Measurements from ENCODE around the gene FOXJ1.

DNA sequence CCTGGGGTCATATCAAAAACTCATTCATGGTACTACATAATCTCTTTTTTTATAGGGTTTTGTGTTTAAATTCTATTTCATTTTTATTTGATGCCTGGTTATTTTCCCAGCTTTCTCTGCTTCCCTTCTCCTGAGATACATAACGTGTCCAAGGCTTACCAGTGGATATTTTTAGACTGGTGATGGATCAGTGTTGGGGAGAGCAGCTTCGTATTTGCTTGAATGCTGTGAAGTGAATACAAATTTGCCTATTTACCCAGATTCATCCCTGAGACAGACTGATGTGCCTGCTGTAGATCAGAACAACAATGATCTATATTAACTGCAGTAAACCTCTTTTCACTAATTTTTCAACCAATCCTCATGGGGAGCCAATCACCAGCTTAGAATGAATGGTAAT is 43.2 kb upstream of the FOXJ1 start:
- TF ChIP-seq, protein P1, sequence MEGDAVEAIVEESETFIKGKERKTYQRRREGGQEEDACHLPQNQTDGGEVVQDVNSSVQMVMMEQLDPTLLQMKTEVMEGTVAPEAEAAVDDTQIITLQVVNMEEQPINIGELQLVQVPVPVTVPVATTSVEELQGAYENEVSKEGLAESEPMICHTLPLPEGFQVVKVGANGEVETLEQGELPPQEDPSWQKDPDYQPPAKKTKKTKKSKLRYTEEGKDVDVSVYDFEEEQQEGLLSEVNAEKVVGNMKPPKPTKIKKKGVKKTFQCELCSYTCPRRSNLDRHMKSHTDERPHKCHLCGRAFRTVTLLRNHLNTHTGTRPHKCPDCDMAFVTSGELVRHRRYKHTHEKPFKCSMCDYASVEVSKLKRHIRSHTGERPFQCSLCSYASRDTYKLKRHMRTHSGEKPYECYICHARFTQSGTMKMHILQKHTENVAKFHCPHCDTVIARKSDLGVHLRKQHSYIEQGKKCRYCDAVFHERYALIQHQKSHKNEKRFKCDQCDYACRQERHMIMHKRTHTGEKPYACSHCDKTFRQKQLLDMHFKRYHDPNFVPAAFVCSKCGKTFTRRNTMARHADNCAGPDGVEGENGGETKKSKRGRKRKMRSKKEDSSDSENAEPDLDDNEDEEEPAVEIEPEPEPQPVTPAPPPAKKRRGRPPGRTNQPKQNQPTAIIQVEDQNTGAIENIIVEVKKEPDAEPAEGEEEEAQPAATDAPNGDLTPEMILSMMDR (IDR thresholded peaks at IDR 0.05), result no peak
- no peak for TF ChIP-seq POLR2A (IDR thresholded peaks at IDR 0.05)
- no peak for TF ChIP-seq POLR2AphosphoS5 (IDR thresholded peaks at IDR 0.05)
